ENCODE data around the gene CFDP1. TPM values are rescaled to one million over a fixed set of nuclear protein-coding genes. Genes with fewer than 3 reads are reported as not detected.

Gene CFDP1
- total and polyA plus RNA-seq, 4 donors: 44.8 to 105 (median 64.1) TPM

GRCh38 chr16:75306099-75306762 is 127.1 kb downstream of the CFDP1 start:
- peak overlapping the region; percentile 80 to 92 for H3K27ac ChIP-seq (ENCODE audit: low read depth in 1 of 2, low read length in 1 of 2)
- H3K36me3 ChIP-seq (ENCODE audit: control insufficient read depth in 4 of 4, insufficient read depth in 4 of 4, low read length in 4 of 4): peaks cover 6 to 12% (median 8%) of the 10 kb centered on the region in 4 donors
- H3K4me3 ChIP-seq: no peak overlapping the region
- peaks cover 9 to 24% (median 15%) of the 10 kb centered on the region in 5 donors for H3K4me1 ChIP-seq (ENCODE audit: control insufficient read depth in 5 of 5, insufficient read depth in 5 of 5, low read length in 5 of 5)
- DNase-seq (no peak), ATAC-seq (ENCODE audit: insufficient read depth, low FRiP score) (no peak)
- no peaks in the 10 kb centered on the region for H3K9me3 ChIP-seq (ENCODE audit: control insufficient read depth in 4 of 4, insufficient read depth in 3 of 4, low read length in 3 of 4)
- whole genome bisulfite sequencing, 2 donors: 71 to 83% methylated on average over 9 of the region's 9 CpGs
- no peak for TF ChIP-seq CTCF (IDR thresholded peaks at IDR 0.05; ENCODE audit: control extremely low read depth, extremely low read depth)
- H3K9ac ChIP-seq (ENCODE audit: insufficient read depth in 1 of 2, low read length in 2 of 2): no peak overlapping the region
- no peaks in the 10 kb centered on the region for H3K27me3 ChIP-seq (ENCODE audit: control insufficient read depth in 3 of 3, insufficient read depth in 3 of 3, low read length in 2 of 3)

DNA sequence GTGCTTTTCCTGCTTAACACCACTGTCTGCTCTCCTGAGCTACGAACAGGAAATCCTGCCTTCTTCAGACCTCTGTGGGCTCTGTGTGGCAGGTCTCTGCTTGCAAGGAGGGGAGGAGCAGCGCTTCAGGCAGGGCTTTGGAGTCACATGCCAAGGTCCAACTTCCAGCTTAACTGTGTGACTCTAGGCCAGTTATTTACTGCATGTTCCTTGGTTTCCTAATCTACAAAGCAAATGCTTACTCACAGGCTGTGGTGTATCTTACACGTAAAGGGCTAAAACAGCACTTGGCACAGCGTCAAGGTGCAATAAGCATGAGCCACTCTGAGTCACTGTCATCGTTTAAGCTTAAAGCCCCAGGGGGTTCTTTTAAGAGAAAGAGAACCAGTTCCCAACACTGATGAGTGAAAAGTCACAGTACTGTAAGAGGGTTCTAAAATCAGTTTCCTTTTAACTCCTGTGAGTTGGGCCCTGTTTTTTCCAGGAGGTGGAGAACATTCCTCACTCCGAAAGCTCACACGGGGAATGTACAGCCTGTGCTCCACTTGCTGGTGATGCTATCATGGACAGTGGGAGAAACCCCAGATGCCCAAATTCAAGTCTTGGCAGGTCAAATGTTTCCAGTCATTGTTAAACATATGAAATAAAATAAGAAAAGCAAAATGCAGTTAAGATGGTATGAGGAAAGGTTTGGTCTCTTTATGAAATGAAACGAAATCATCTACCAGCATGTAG is 127.8 kb downstream of the CFDP1 start:
- Histone ChIP-seq H3K9me3 (ENCODE audit: control insufficient read depth in 4 of 4, insufficient read depth in 3 of 4, low read length in 3 of 4) (no peaks in the 10 kb centered on the region), H3K27ac (ENCODE audit: low read depth in 1 of 2, low read length in 1 of 2) (peak overlapping the region; percentile 88 to 92), H3K27me3 (ENCODE audit: control insufficient read depth in 3 of 3, insufficient read depth in 3 of 3, low read length in 2 of 3) (no peaks in the 10 kb centered on the region), H3K9ac (ENCODE audit: insufficient read depth in 1 of 2, low read length in 2 of 2) (peak overlapping the region in 1 of 2 donors; percentile 33), H3K36me3 (ENCODE audit: control insufficient read depth in 4 of 4, insufficient read depth in 4 of 4, low read length in 4 of 4) (peaks cover 6 to 12% (median 10%) of the 10 kb centered on the region in 4 donors), H3K4me1 (ENCODE audit: control insufficient read depth in 5 of 5, insufficient read depth in 5 of 5, low read length in 5 of 5) (peaks cover 9 to 24% (median 15%) of the 10 kb centered on the region in 5 donors), H3K4me3 (no peak overlapping the region)
- ATAC-seq (ENCODE audit: insufficient read depth, low FRiP score) (peak; percentile 82), DNase-seq (peak; percentile 77 to 87 (median 85))
- no peak for TF ChIP-seq CTCF (IDR thresholded peaks at IDR 0.05; ENCODE audit: control extremely low read depth, extremely low read depth)
- WGBS, 2 donors: 34 to 50% methylated on average over 8 of the region's 8 CpGs

DNA sequence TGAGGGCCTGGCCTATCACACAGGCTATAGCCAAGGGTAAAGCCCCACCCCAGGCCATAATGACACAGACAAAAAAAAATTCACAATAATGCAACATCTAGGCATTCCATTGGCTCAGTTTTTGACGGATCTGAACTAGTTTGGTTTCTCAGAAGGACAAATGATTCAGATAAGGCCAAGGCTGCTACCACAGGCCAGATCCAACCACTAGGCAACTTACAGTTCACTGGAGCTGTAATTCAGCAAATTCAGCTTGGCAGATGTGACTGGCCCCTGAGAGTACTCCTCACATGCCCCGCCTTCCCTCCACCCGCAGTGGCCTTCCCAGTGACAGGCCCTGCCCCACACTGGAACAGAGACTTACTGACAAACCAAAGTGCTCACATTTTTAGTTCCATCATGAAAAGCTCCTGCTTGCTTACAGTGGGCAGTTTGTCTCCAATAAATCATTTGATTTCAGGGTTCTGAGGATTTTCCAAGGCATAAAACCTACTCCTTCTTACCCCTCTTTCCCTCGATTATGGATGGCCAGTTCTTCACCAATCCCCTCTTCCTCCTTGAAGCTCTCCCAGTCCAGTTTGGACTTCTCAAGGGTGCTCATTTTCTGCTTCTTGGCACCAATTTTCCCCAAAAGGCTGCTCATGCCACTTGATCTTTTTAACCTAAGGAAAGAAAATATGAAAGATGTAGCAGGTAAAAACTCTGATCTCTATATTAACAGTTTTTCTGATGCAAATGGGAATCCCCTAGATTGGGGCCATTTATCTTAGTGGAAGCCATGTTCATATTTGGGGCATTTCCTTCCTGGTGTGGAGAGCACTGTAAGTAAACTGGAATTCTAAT is 128.6 kb downstream of the CFDP1 start:
- Histone ChIP-seq H3K4me3 (no peak overlapping the region), H3K4me1 (ENCODE audit: control insufficient read depth in 5 of 5, insufficient read depth in 5 of 5, low read length in 5 of 5) (peaks cover 9 to 24% (median 12%) of the 10 kb centered on the region in 5 donors), H3K27me3 (ENCODE audit: control insufficient read depth in 3 of 3, insufficient read depth in 3 of 3, low read length in 2 of 3) (no peaks in the 10 kb centered on the region), H3K27ac (ENCODE audit: low read depth in 1 of 2, low read length in 1 of 2) (peak overlapping the region; percentile 88 to 92), H3K9ac (ENCODE audit: insufficient read depth in 1 of 2, low read length in 2 of 2) (peak overlapping the region in 1 of 2 donors; percentile 14), H3K36me3 (ENCODE audit: control insufficient read depth in 4 of 4, insufficient read depth in 4 of 4, low read length in 4 of 4) (peaks cover 8 to 12% (median 10%) of the 10 kb centered on the region in 4 donors), H3K9me3 (ENCODE audit: control insufficient read depth in 4 of 4, insufficient read depth in 3 of 4, low read length in 3 of 4) (no peaks in the 10 kb centered on the region)
- ATAC-seq (ENCODE audit: insufficient read depth, low FRiP score) (peak; percentile 66), DNase-seq (no peak)
- no peak for TF ChIP-seq CTCF (IDR thresholded peaks at IDR 0.05; ENCODE audit: control extremely low read depth, extremely low read depth)
- WGBS, 2 donors: 70 to 77% methylated on average over 4 of the region's 4 CpGs
